SH-SY5Y (cell line): ENCODE results near the gene PLOD1.

ENCODE experiments used
- GATA2 ChIP-seq: IDR thresholded peaks from 2 replicates; pipeline ENCODE4 v1.6.1; 2011; ENCODE audit warnings: mild to moderate bottlenecking, low read depth, low read length
- GATA3 ChIP-seq: IDR thresholded peaks from 2 replicates; pipeline ENCODE4 v1.6.1; 2011; ENCODE audit warnings: low read depth, mild to moderate bottlenecking, low read length, moderate library complexity

GRCh38 chr1:11935057-11935412 is 518 bp downstream of the PLOD1 start:
- TF ChIP-seq GATA3 (no peak), GATA2 (no peak)
